RPMI7951 (cell line): ENCODE results near the gene CDKN2C. TPM values are rescaled to one million over a fixed set of nuclear protein-coding genes. Genes with fewer than 3 reads are reported as not detected.

Experiments
- total RNA-seq: library from RNA; depleted of rRNA; stranded (reverse); fragments of >200 nt; shearing (Covaris generic); gene quantifications from 2 replicates; pipeline ENCODE4 v1.2.3, GENCODE V29; 2014; rRNA removed

Gene CDKN2C
- total RNA-seq, 1 experiment from 2014 or later = 108 TPM

Other genes starting within 250 kb of the CDKN2C start
- gene FAF1, start 10.0 kb upstream of the CDKN2C start, total RNA-seq = 88.3 and 102 TPM in 2 replicates
- gene C1orf185, start 132.0 kb downstream of the CDKN2C start, total RNA-seq = not detected in 2 replicates